ENCODE results near the gene CREG1. TPM values are rescaled to one million over a fixed set of nuclear protein-coding genes. Genes with fewer than 3 reads are reported as not detected.

Gene CREG1
- total RNA-seq, 4 donors from 2014 or later, result 55.4 to 115 (median 97.5) TPM

- TF ChIP-seq POLR2A (IDR thresholded peaks at IDR 0.05) (no peak), EP300 (IDR thresholded peaks at IDR 0.05; ENCODE audit: low read depth) (no peak), POLR2AphosphoS5 (IDR thresholded peaks at IDR 0.05) (no peak)
- TF ChIP-seq, protein P1, sequence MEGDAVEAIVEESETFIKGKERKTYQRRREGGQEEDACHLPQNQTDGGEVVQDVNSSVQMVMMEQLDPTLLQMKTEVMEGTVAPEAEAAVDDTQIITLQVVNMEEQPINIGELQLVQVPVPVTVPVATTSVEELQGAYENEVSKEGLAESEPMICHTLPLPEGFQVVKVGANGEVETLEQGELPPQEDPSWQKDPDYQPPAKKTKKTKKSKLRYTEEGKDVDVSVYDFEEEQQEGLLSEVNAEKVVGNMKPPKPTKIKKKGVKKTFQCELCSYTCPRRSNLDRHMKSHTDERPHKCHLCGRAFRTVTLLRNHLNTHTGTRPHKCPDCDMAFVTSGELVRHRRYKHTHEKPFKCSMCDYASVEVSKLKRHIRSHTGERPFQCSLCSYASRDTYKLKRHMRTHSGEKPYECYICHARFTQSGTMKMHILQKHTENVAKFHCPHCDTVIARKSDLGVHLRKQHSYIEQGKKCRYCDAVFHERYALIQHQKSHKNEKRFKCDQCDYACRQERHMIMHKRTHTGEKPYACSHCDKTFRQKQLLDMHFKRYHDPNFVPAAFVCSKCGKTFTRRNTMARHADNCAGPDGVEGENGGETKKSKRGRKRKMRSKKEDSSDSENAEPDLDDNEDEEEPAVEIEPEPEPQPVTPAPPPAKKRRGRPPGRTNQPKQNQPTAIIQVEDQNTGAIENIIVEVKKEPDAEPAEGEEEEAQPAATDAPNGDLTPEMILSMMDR (IDR thresholded peaks at IDR 0.05), result no peak
- no peaks in the 10 kb centered on the region for H3K27me3 ChIP-seq
- no peaks in the 10 kb centered on the region for H3K4me1 ChIP-seq
- in situ Hi-C loops (cut with MboI; ENCODE audit: low pct_ligation_motif_present in 1 of 4, low pct_unique_long_range_greater_than_20kb in 1 of 4, low sequenced_read_pairs in 3 of 4), result no loop called here
- DNase-seq, result no peak
- intact Hi-C loops (cut with DNase I; ENCODE audit: low total_unique reads), result no loop called here
- H3K36me3 ChIP-seq, result no peaks in the 10 kb centered on the region
- H3K9me3 ChIP-seq, result no peaks in the 10 kb centered on the region
- WGBS, 2 donors (ENCODE audit: low coverage in 1 of 2), result 66 to 82% methylated on average over 1 of the region's 1 CpG
- no peak overlapping the region for H3K4me3 ChIP-seq
- H3K27ac ChIP-seq, result no peak overlapping the region
These were observed 34.3 kb upstream of the CREG1 start for GRCh38 chr1:167587872-167588271.

DNA sequence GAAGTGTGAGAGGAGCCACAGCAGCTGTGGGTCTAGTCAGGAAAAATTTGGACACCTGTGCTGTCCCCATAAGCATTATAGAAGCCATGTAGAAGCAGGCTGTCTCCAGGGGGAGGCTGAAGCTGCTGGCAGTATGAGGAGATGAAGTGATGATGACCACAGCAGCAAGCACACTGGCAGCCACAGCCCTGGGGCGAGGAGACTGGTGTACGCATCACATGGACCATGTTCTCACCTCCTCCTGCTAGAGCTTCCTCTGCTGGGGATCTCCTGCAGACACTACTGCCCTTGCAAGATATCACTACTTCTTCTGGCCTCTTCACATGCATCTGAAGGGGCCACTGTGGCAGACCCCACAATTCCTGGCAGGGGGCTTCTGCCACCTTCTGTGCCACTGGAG is 33.8 kb upstream of the CREG1 start:
- H3K27me3 ChIP-seq, result no peaks in the 10 kb centered on the region
- no peak overlapping the region for H3K4me3 ChIP-seq
- no peak overlapping the region for H3K27ac ChIP-seq
- no peak for DNase-seq
- WGBS, 2 donors (ENCODE audit: low coverage in 1 of 2), result 89% methylated on average over 2 of the region's 2 CpGs; no CpG with 5 or more reads in 1 of the 2 donors
- H3K4me1 ChIP-seq, result no peaks in the 10 kb centered on the region
- in situ Hi-C loops (cut with MboI; ENCODE audit: low pct_ligation_motif_present in 1 of 4, low pct_unique_long_range_greater_than_20kb in 1 of 4, low sequenced_read_pairs in 3 of 4), result no loop called here
- no peaks in the 10 kb centered on the region for H3K36me3 ChIP-seq
- H3K9me3 ChIP-seq, result no peaks in the 10 kb centered on the region
- TF ChIP-seq EP300 (IDR thresholded peaks at IDR 0.05; ENCODE audit: low read depth), result no peak
- TF ChIP-seq, protein P1 (IDR thresholded peaks at IDR 0.05), result no peak
- TF ChIP-seq POLR2AphosphoS5 (IDR thresholded peaks at IDR 0.05), result no peak
- no peak for TF ChIP-seq POLR2A (IDR thresholded peaks at IDR 0.05)
- intact Hi-C loops (cut with DNase I; ENCODE audit: low total_unique reads), result no loop called here

DNA sequence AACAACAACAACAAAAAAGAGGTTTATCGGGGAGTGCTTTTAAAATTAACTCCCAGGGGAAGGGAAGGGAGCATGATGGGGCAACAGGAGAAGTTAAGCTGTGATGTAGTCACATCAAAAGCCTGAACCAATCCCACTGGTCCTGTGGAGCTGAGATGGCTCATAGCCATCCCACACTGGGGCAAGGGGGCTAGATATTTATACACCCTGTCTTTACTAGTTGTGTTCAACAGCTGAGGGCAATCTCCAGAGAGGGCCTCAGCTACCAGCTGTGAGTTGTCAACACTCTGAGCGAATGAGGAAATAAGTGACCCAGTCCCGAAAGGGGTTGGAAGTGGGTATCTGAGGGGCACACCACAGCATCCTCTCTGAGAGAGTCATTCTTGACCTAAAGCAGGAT is 31.0 kb upstream of the CREG1 start:
- no peaks in the 10 kb centered on the region for H3K27me3 ChIP-seq
- no peak overlapping the region for H3K27ac ChIP-seq
- 79 to 100% methylated on average over 1 to 3 of the region's 3 CpGs for WGBS, 2 donors (ENCODE audit: low coverage in 1 of 2)
- no peak for DNase-seq
- in situ Hi-C loops (cut with MboI; ENCODE audit: low pct_ligation_motif_present in 1 of 4, low pct_unique_long_range_greater_than_20kb in 1 of 4, low sequenced_read_pairs in 3 of 4), result no loop called here
- H3K4me3 ChIP-seq, result no peak overlapping the region
- no peaks in the 10 kb centered on the region for H3K36me3 ChIP-seq
- TF ChIP-seq POLR2A (IDR thresholded peaks at IDR 0.05) (no peak), POLR2AphosphoS5 (IDR thresholded peaks at IDR 0.05) (no peak), EP300 (IDR thresholded peaks at IDR 0.05; ENCODE audit: low read depth) (no peak)
- TF ChIP-seq, protein P1 (IDR thresholded peaks at IDR 0.05), result no peak
- no peaks in the 10 kb centered on the region for H3K4me1 ChIP-seq
- H3K9me3 ChIP-seq, result no peaks in the 10 kb centered on the region
- intact Hi-C loops (cut with DNase I; ENCODE audit: low total_unique reads), result no loop called here

DNA sequence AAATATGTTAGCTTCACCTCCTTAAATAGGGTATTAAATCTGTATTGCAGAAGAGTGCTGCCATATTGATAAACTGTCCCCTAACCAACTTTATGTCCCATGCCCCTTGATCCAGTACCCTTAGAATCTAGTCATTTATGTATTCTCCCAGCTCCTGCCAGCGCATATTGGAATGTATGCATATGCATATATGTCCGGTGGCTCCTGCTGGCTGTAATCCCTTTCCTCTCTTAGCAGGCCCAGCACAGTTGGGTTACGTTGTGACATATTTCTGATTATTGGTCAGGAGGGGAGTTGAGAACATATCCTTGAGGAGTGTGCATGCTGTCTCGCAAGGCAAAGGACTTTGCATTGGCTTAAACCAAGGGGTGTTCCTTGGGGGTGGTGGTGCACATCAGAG is 29.2 kb upstream of the CREG1 start:
- no peak overlapping the region for H3K27ac ChIP-seq
- intact Hi-C loops (cut with DNase I; ENCODE audit: low total_unique reads) (no loop called here), in situ Hi-C loops (cut with MboI; ENCODE audit: low pct_ligation_motif_present in 1 of 4, low pct_unique_long_range_greater_than_20kb in 1 of 4, low sequenced_read_pairs in 3 of 4) (no loop called here)
- no peak for TF ChIP-seq POLR2A (IDR thresholded peaks at IDR 0.05)
- TF ChIP-seq POLR2AphosphoS5 (IDR thresholded peaks at IDR 0.05), result no peak
- TF ChIP-seq, protein P1 (IDR thresholded peaks at IDR 0.05), result no peak
- no peak for TF ChIP-seq EP300 (IDR thresholded peaks at IDR 0.05; ENCODE audit: low read depth)
- H3K4me3 ChIP-seq, result no peak overlapping the region
- no peaks in the 10 kb centered on the region for H3K27me3 ChIP-seq
- H3K4me1 ChIP-seq, result no peaks in the 10 kb centered on the region
- H3K36me3 ChIP-seq, result no peaks in the 10 kb centered on the region
- 96 to 100% methylated on average over 2 to 4 of the region's 4 CpGs for WGBS, 2 donors (ENCODE audit: low coverage in 1 of 2)
- no peaks in the 10 kb centered on the region for H3K9me3 ChIP-seq
- DNase-seq, result no peak
